ENCODE results near the gene HOXC9.
A peak's percentile ranks its signal among the peaks of the same experiment; 100 is the strongest.

The HOXC9 gene

GRCh38 chr12:54002915-54003389 is 3.0 kb downstream of the HOXC9 start:
- no peak for DNase-seq

GRCh38 chr12:54003625-54004024 is 3.7 kb downstream of the HOXC9 start:
- DNase-seq, result no peak

- DNase-seq, result no peak
These were observed 4.3 kb downstream of the HOXC9 start for GRCh38 chr12:54004063-54004840.

- DNase-seq, result no peak
These were observed 5.0 kb downstream of the HOXC9 start for GRCh38 chr12:54004841-54005530.

GRCh38 chr12:54005531-54005852 is 5.5 kb downstream of the HOXC9 start:
- no peak for DNase-seq

GRCh38 chr12:54005853-54006558 is 6.0 kb downstream of the HOXC9 start:
- DNase-seq, result peak; percentile 77 to 86

GRCh38 chr12:54006559-54007220 is 6.7 kb downstream of the HOXC9 start:
- no peak for DNase-seq

GRCh38 chr12:54007538-54008259 is 7.7 kb downstream of the HOXC9 start:
- no peak for DNase-seq

GRCh38 chr12:54008260-54008552 is 8.2 kb downstream of the HOXC9 start:
- DNase-seq, result no peak

- DNase-seq, result no peak
These were observed 9.5 kb downstream of the HOXC9 start for GRCh38 chr12:54009171-54010052.

GRCh38 chr12:54010053-54010971 is 10.4 kb downstream of the HOXC9 start:
- no peak for DNase-seq

- no peak for DNase-seq
These were observed 11.2 kb downstream of the HOXC9 start for GRCh38 chr12:54010972-54011664.

- DNase-seq, result no peak
These were observed 11.9 kb downstream of the HOXC9 start for GRCh38 chr12:54011665-54012532.

GRCh38 chr12:54012631-54013409 is 12.9 kb downstream of the HOXC9 start:
- DNase-seq, result no peak

- DNase-seq, result no peak
These were observed 14.5 kb downstream of the HOXC9 start for GRCh38 chr12:54014377-54015017.

GRCh38 chr12:54015018-54015931 is 15.3 kb downstream of the HOXC9 start:
- no peak for DNase-seq
